HepG2 (cell line): Measurements from ENCODE around the gene SEMA4C. TPM values are rescaled to one million over a fixed set of nuclear protein-coding genes. Genes with fewer than 3 reads are reported as not detected.
A peak's percentile ranks its signal among the peaks of the same experiment; 100 is the strongest.

ENCODE experiments used
- JUN ChIP-seq: sonication (generic); formaldehyde crosslinking; IDR thresholded peaks from 2 replicates; pipeline ENCODE4 v1.4.0; 2020; ENCODE audit warnings: mild to moderate bottlenecking, missing genetic modification reagents
- RAD51 ChIP-seq: fragments of 450-650 bp; IDR thresholded peaks from 2 replicates; pipeline ENCODE4 v1.6.1; 2016; ENCODE audit warnings: borderline replicate concordance
- SETDB1 ChIP-seq: sonication (generic); formaldehyde crosslinking; IDR thresholded peaks from 2 replicates; pipeline ENCODE4 v1.5.1; 2020; ENCODE audit warnings: missing genetic modification reagents, mild to moderate bottlenecking, borderline replicate concordance
- SOX6 ChIP-seq, 2 experiments: fragments of 450-650 bp in 1 of 2; sonication (generic) in 1 of 2; formaldehyde crosslinking in 1 of 2; IDR thresholded peaks; 2 replicates each; pipeline versions ENCODE4 v1.4.0 to v1.6.1; 2017 to 2020; ENCODE audit warnings: antibody characterized with exemption in 1 of 2, mild to moderate bottlenecking in 1 of 2, missing genetic modification reagents in 1 of 2
- ZNF235 ChIP-seq: sonication (generic); formaldehyde crosslinking; IDR thresholded peaks from 2 replicates; pipeline ENCODE4 v1.8.1; 2023; ENCODE audit warnings: mild to moderate bottlenecking, missing genetic modification reagents, borderline replicate concordance
- ZNF331 ChIP-seq: sonication (generic); formaldehyde crosslinking; IDR thresholded peaks from 2 replicates; pipeline ENCODE4 v1.4.0; 2020; ENCODE audit warnings: missing genetic modification reagents
- ZNF550 ChIP-seq: sonication (generic); formaldehyde crosslinking; IDR thresholded peaks from 2 replicates; pipeline ENCODE4 v1.4.0; 2020; ENCODE audit warnings: mild to moderate bottlenecking, missing genetic modification reagents, borderline replicate concordance
- ZSCAN21 ChIP-seq: sonication (generic); formaldehyde crosslinking; IDR thresholded peaks from 2 replicates; pipeline ENCODE4 v1.8.0; 2022; ENCODE audit warnings: mild to moderate bottlenecking, missing genetic modification reagents, moderate library complexity, borderline replicate concordance
- polyA plus RNA-seq, 8 experiments: library from polyadenylated mRNA; depleted of rRNA in 3 of 8; stranded (reverse) in 7 of 8; unstranded in 1 of 8; fragments of >200 nt; fragmentation: Illumina TruSeq in 4 of 8; extraction: Trizol in 4 of 8; gene quantifications; 2 replicates each; pipeline versions ENCODE4 v1.2.1 to v1.2.3, GENCODE V29; 2011 to 2016; ENCODE audit warnings: low read depth in 4 of 8, missing spikeins in 1 of 8, mixed read lengths in 1 of 8; ENCODE audit not compliant: insufficient read depth in 1 of 8
- total RNA-seq, 5 experiments: library from RNA; depleted of rRNA; stranded (reverse); fragments of >200 nt; fragmentation: Illumina TruSeq; extraction: Trizol; gene quantifications; 2 replicates each; pipeline ENCODE4 v1.2.3, GENCODE V29; 2016; ENCODE audit warnings: low read depth in 1 of 5
- TF ChIP-seq, protein P1 (sequence below): sonication (generic); formaldehyde crosslinking; IDR thresholded peaks from 2 replicates; pipeline ENCODE4 v1.5.0; 2020; ENCODE audit warnings: missing genetic modification reagents
- TF ChIP-seq, protein P2 (sequence below): sonication (generic); formaldehyde crosslinking; IDR thresholded peaks from 2 replicates; pipeline ENCODE4 v1.9.0; 2021; ENCODE audit warnings: missing genetic modification reagents, mild to moderate bottlenecking, borderline replicate concordance
- TF ChIP-seq, protein P3 (sequence below): sonication (generic); formaldehyde crosslinking; IDR thresholded peaks from 2 replicates; pipeline ENCODE4 v1.9.0; 2021; ENCODE audit warnings: mild to moderate bottlenecking, missing genetic modification reagents
- TF ChIP-seq, protein P4 (sequence below): sonication (generic); formaldehyde crosslinking; IDR thresholded peaks from 2 replicates; pipeline ENCODE4 v1.5.0; 2020; ENCODE audit warnings: missing genetic modification reagents
- TF ChIP-seq, protein P5 (sequence below): sonication (generic); formaldehyde crosslinking; IDR thresholded peaks from 2 replicates; pipeline ENCODE4 v1.4.0; 2020; ENCODE audit warnings: mild to moderate bottlenecking, missing genetic modification reagents

SEMA4C gene
- total and polyA plus RNA-seq, 2 of the 13 experiments (the other 11 are each of a cell fraction or from before 2014, with no cell fraction given), result 25.9 to 46.6 TPM

DNA sequence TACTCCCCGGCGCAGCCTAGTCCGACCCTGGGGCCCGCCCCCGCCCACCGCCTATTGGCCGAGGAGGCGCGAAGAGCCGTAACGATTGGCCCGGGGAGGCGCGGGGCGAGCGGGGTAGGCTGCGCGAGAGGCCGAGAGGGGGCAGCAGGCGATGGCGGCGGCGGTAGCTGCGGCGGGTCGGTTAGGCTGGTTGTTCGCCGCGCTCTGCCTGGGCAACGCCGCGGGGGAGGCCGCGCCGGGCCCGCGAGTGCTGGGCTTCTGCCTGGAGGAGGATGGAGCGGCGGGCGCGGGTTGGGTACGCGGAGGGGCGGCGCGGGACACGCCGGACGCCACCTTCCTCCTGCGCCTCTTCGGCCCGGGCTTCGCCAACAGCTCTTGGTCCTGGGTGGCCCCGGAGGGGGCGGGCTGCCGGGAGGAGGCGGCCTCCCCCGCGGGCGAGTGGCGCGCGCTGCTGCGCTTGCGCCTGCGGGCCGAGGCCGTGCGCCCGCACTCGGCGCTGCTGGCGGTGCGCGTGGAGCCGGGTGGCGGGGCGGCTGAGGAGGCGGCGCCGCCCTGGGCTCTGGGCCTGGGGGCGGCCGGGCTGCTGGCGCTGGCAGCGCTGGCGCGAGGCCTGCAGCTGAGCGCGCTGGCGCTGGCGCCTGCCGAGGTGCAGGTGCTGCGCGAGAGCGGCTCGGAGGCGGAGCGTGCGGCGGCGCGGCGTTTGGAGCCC lies 53.6 kb downstream of the SEMA4C start, which contains the start of gene CNNM3 (continued):
- TF ChIP-seq, protein P1, sequence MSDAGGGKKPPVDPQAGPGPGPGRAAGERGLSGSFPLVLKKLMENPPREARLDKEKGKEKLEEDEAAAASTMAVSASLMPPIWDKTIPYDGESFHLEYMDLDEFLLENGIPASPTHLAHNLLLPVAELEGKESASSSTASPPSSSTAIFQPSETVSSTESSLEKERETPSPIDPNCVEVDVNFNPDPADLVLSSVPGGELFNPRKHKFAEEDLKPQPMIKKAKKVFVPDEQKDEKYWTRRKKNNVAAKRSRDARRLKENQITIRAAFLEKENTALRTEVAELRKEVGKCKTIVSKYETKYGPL, result no peak
- TF ChIP-seq ZNF331 (CRISPR knock-in tag), result peak; percentile 80; the same call in 1 of the 2 replicates
- TF ChIP-seq ZSCAN21 (CRISPR knock-in tag), result peak; percentile 89; the same call in 1 of the 2 replicates
- TF ChIP-seq JUN (CRISPR knock-in tag), result peak; percentile 72; the same call in 1 of the 2 replicates
- TF ChIP-seq, protein P2, sequence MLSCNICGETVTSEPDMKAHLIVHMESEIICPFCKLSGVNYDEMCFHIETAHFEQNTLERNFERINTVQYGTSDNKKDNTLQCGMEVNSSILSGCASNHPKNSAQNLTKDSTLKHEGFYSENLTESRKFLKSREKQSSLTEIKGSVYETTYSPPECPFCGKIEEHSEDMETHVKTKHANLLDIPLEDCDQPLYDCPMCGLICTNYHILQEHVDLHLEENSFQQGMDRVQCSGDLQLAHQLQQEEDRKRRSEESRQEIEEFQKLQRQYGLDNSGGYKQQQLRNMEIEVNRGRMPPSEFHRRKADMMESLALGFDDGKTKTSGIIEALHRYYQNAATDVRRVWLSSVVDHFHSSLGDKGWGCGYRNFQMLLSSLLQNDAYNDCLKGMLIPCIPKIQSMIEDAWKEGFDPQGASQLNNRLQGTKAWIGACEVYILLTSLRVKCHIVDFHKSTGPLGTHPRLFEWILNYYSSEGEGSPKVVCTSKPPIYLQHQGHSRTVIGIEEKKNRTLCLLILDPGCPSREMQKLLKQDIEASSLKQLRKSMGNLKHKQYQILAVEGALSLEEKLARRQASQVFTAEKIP (CRISPR knock-in tag), result no peak
- TF ChIP-seq, protein P3, sequence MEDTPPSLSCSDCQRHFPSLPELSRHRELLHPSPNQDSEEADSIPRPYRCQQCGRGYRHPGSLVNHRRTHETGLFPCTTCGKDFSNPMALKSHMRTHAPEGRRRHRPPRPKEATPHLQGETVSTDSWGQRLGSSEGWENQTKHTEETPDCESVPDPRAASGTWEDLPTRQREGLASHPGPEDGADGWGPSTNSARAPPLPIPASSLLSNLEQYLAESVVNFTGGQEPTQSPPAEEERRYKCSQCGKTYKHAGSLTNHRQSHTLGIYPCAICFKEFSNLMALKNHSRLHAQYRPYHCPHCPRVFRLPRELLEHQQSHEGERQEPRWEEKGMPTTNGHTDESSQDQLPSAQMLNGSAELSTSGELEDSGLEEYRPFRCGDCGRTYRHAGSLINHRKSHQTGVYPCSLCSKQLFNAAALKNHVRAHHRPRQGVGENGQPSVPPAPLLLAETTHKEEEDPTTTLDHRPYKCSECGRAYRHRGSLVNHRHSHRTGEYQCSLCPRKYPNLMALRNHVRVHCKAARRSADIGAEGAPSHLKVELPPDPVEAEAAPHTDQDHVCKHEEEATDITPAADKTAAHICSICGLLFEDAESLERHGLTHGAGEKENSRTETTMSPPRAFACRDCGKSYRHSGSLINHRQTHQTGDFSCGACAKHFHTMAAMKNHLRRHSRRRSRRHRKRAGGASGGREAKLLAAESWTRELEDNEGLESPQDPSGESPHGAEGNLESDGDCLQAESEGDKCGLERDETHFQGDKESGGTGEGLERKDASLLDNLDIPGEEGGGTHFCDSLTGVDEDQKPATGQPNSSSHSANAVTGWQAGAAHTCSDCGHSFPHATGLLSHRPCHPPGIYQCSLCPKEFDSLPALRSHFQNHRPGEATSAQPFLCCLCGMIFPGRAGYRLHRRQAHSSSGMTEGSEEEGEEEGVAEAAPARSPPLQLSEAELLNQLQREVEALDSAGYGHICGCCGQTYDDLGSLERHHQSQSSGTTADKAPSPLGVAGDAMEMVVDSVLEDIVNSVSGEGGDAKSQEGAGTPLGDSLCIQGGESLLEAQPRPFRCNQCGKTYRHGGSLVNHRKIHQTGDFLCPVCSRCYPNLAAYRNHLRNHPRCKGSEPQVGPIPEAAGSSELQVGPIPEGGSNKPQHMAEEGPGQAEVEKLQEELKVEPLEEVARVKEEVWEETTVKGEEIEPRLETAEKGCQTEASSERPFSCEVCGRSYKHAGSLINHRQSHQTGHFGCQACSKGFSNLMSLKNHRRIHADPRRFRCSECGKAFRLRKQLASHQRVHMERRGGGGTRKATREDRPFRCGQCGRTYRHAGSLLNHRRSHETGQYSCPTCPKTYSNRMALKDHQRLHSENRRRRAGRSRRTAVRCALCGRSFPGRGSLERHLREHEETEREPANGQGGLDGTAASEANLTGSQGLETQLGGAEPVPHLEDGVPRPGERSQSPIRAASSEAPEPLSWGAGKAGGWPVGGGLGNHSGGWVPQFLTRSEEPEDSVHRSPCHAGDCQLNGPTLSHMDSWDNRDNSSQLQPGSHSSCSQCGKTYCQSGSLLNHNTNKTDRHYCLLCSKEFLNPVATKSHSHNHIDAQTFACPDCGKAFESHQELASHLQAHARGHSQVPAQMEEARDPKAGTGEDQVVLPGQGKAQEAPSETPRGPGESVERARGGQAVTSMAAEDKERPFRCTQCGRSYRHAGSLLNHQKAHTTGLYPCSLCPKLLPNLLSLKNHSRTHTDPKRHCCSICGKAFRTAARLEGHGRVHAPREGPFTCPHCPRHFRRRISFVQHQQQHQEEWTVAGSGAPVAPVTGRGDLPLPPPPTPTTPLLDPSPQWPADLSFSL, result no peak
- TF ChIP-seq ZNF235, result peak; percentile 79; the same call in 1 of the 2 replicates
- TF ChIP-seq, protein P4, sequence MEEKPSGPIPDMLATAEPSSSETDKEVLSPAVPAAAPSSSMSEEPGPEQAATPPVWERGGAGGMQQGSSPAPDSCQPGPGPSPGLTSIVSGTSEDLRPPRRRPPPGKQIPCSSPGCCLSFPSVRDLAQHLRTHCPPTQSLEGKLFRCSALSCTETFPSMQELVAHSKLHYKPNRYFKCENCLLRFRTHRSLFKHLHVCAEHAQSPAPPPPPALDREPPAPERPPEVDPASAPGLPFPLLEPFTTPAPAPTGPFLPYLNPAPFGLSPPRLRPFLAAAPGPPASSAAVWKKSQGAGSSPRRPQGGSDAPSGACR (CRISPR knock-in tag), result 0 out of 2 replicates have a peak, but pooled peaks have one; percentile 9
- TF ChIP-seq SETDB1 (CRISPR knock-in tag), result no peak
- TF ChIP-seq ZNF550, result 0 out of 2 replicates have a peak, but pooled peaks have one; percentile 67
- TF ChIP-seq, protein P5, sequence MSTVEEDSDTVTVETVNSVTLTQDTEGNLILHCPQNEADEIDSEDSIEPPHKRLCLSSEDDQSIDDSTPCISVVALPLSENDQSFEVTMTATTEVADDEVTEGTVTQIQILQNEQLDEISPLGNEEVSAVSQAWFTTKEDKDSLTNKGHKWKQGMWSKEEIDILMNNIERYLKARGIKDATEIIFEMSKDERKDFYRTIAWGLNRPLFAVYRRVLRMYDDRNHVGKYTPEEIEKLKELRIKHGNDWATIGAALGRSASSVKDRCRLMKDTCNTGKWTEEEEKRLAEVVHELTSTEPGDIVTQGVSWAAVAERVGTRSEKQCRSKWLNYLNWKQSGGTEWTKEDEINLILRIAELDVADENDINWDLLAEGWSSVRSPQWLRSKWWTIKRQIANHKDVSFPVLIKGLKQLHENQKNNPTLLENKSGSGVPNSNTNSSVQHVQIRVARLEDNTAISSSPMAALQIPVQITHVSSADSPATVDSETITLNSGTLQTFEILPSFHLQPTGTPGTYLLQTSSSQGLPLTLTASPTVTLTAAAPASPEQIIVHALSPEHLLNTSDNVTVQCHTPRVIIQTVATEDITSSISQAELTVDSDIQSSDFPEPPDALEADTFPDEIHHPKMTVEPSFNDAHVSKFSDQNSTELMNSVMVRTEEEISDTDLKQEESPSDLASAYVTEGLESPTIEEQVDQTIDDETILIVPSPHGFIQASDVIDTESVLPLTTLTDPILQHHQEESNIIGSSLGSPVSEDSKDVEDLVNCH (CRISPR knock-in tag), result 0 out of 2 replicates have a peak, but pooled peaks have one; percentile 60
- no peak for TF ChIP-seq RAD51
- no peak for TF ChIP-seq SOX6 (IDR thresholded peaks at IDR 0.05)
- TF ChIP-seq SOX6 (CRISPR knock-in tag; IDR thresholded peaks at IDR 0.05), result no peak
